GM12878 (cell line): ENCODE measurements around the gene OR10Z1.

ENCODE experiments used
- ATF2 ChIP-seq: IDR thresholded peaks from 2 replicates; pipeline ENCODE4 v1.6.1; 2012; ENCODE audit warnings: low read length, inconsistent platforms
- CBFB ChIP-seq: IDR thresholded peaks from 2 replicates; pipeline ENCODE4 v1.6.1; 2016; ENCODE audit warnings: antibody characterized with exemption, low read depth
- CBX3 ChIP-seq: fragments of 200-600 bp; sonication (generic); IDR thresholded peaks from 2 replicates; pipeline ENCODE4 v1.6.1; 2016; ENCODE audit warnings: low read depth, borderline replicate concordance
- CEBPZ ChIP-seq: fragments of 150-350 bp; IDR thresholded peaks from 2 replicates; pipeline ENCODE4 v1.6.1; 2016; ENCODE audit warnings: low read depth, low read length
- CTCF ChIP-seq, 3 experiments: IDR thresholded peaks in 2 of 3; conservative IDR thresholded peaks in 1 of 3; 2 replicates each; pipeline ENCODE4 v1.5.1; 2011; ENCODE audit warnings: low read depth in 3 of 3, low read length in 3 of 3, mild to moderate bottlenecking in 3 of 3, control low read depth in 2 of 3, moderate library complexity in 2 of 3, inconsistent platforms in 1 of 3, mixed read lengths in 1 of 3; ENCODE audit not compliant: control insufficient read depth in 2 of 3, insufficient read depth in 1 of 3; ENCODE audit errors: extremely low read depth in 1 of 3
- HDAC6 ChIP-seq: fragments of 200-600 bp; sonication (generic); IDR thresholded peaks from one replicate; pipeline ENCODE4 v1.8.0; 2017; ENCODE audit warnings: antibody characterized with exemption; ENCODE audit not compliant: unreplicated experiment
- KDM1A ChIP-seq: fragments of 200-600 bp; sonication (generic); IDR thresholded peaks from 2 replicates; pipeline ENCODE4 v1.6.1; 2016; ENCODE audit warnings: borderline replicate concordance
- MAX ChIP-seq: IDR thresholded peaks from 2 replicates; pipeline ENCODE4 v1.6.1; 2012; ENCODE audit warnings: low read depth, low read length, improper control_type of control experiment
- NFYB ChIP-seq: IDR thresholded peaks from 2 replicates; pipeline ENCODE4 v1.6.1; 2011; ENCODE audit warnings: low read depth, mild to moderate bottlenecking, low read length, improper control_type of control experiment, moderate library complexity; ENCODE audit not compliant: insufficient read depth
- POLR2A ChIP-seq: IDR thresholded peaks from 2 replicates; pipeline ENCODE4 v1.6.1; 2011; ENCODE audit warnings: low read depth, mild to moderate bottlenecking, low read length
- POLR2AphosphoS5 ChIP-seq: IDR thresholded peaks from 2 replicates; pipeline ENCODE4 v1.6.1; 2011; ENCODE audit warnings: mild to moderate bottlenecking, low read length, inconsistent platforms
- REST ChIP-seq: IDR thresholded peaks from 2 replicates; pipeline ENCODE4 v1.6.1; 2012; ENCODE audit warnings: mild to moderate bottlenecking, low read depth, low read length
- SPI1 ChIP-seq: IDR thresholded peaks from 2 replicates; pipeline ENCODE4 v1.6.1; 2011; ENCODE audit warnings: low read depth, mild to moderate bottlenecking, low read length, moderate library complexity, borderline replicate concordance; ENCODE audit not compliant: insufficient read depth
- SUZ12 ChIP-seq: fragments of 200-600 bp; sonication (generic); IDR thresholded peaks from one replicate; pipeline ENCODE4 v1.6.1; 2018; ENCODE audit warnings: antibody characterized with exemption, mild to moderate bottlenecking; ENCODE audit not compliant: unreplicated experiment

GRCh38 chr1:158563853-158564252, 41.2 kb upstream of the OR10Z1 start:
- TF ChIP-seq CTCF (IDR thresholded peaks at IDR 0.05 in 2 of 3, conservative IDR thresholded peaks at IDR 0.05 in 1 of 3; ENCODE audit: control insufficient read depth in 2 of 3, extremely low read depth in 1 of 3, insufficient read depth in 1 of 3, low read depth in 3 of 3, low read length in 3 of 3) (no peak), KDM1A (no peak), MAX (no peak), POLR2AphosphoS5 (no peak), SPI1 (no peak), CEBPZ (no peak), ATF2 (no peak), HDAC6 (no peak), SUZ12 (no peak), CBFB (no peak), REST (no peak), CBX3 (no peak), NFYB (no peak), POLR2A (no peak)
